G401.6 (cell line): ENCODE measurements around the gene PFAS.
A peak's percentile ranks its signal among the peaks of the same experiment; 100 is the strongest.

Experiments used
- FAIRE-seq: peaks from 2 replicates; lab custom pipeline; 2012; peaks lifted over from hg19 to GRCh38; lab: Jason Lieb, UNC

PFAS gene

GRCh38 chr17:8268550-8269298 is 19.6 kb downstream of the PFAS start:
- no peak for FAIRE-seq

GRCh38 chr17:8272421-8272820 is 23.3 kb downstream of the PFAS start:
- FAIRE-seq, result no peak

GRCh38 chr17:8273884-8274444 is 24.9 kb downstream of the PFAS start:
- FAIRE-seq, result no peak

- no peak for FAIRE-seq
Observed at GRCh38 chr17:8274816-8275215, 25.7 kb downstream of the PFAS start.

GRCh38 chr17:8275421-8276290 is 26.6 kb downstream of the PFAS start:
- no peak for FAIRE-seq

- no peak for FAIRE-seq
Observed at GRCh38 chr17:8277317-8277716, 28.2 kb downstream of the PFAS start.

GRCh38 chr17:8282345-8282744 is 33.3 kb downstream of the PFAS start:
- FAIRE-seq, result no peak

- FAIRE-seq, result no peak
Observed at GRCh38 chr17:8283356-8283755, 34.3 kb downstream of the PFAS start.

GRCh38 chr17:8284126-8284525 is 35.0 kb downstream of the PFAS start:
- no peak for FAIRE-seq

GRCh38 chr17:8285270-8286181 is 36.4 kb downstream of the PFAS start:
- FAIRE-seq, result no peak

- FAIRE-seq, result no peak
Observed at GRCh38 chr17:8287651-8288335, 38.7 kb downstream of the PFAS start.

- FAIRE-seq, result peak; percentile 67
Observed at GRCh38 chr17:8288336-8289102, 39.4 kb downstream of the PFAS start, which contains the start of gene RANGRF. Gene RANGRF (plus strand): TSS chr17:8288670. CDS start chr17:8288789, 119 bp downstream.

GRCh38 chr17:8289103-8289397 is 40.0 kb downstream of the PFAS start:
- FAIRE-seq, result no peak

GRCh38 chr17:8290043-8290442 is 41.0 kb downstream of the PFAS start:
- no peak for FAIRE-seq

- FAIRE-seq, result no peak
Observed at GRCh38 chr17:8292639-8293395, 43.7 kb downstream of the PFAS start.

GRCh38 chr17:8294361-8294760 is 45.3 kb downstream of the PFAS start:
- no peak for FAIRE-seq

- no peak for FAIRE-seq
Observed at GRCh38 chr17:8294814-8295316, 45.8 kb downstream of the PFAS start.

GRCh38 chr17:8300226-8300625 is 51.1 kb downstream of the PFAS start:
- no peak for FAIRE-seq

GRCh38 chr17:8300627-8301242 is 51.6 kb downstream of the PFAS start:
- FAIRE-seq, result peak; percentile 82
